ENCODE data around the gene TNPO1.

- TF ChIP-seq, protein P1, sequence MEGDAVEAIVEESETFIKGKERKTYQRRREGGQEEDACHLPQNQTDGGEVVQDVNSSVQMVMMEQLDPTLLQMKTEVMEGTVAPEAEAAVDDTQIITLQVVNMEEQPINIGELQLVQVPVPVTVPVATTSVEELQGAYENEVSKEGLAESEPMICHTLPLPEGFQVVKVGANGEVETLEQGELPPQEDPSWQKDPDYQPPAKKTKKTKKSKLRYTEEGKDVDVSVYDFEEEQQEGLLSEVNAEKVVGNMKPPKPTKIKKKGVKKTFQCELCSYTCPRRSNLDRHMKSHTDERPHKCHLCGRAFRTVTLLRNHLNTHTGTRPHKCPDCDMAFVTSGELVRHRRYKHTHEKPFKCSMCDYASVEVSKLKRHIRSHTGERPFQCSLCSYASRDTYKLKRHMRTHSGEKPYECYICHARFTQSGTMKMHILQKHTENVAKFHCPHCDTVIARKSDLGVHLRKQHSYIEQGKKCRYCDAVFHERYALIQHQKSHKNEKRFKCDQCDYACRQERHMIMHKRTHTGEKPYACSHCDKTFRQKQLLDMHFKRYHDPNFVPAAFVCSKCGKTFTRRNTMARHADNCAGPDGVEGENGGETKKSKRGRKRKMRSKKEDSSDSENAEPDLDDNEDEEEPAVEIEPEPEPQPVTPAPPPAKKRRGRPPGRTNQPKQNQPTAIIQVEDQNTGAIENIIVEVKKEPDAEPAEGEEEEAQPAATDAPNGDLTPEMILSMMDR (conservative IDR thresholded peaks at IDR 0.05) = no peak
- TF ChIP-seq EZH2 (IDR thresholded peaks at IDR 0.05; ENCODE audit: low read depth) = no peak
Observed at GRCh38 chr5:72959257-72959656, 142.8 kb downstream of the TNPO1 start.
